A549 (cell line): ENCODE measurements around the gene CLEC4F. TPM values are rescaled to one million over a fixed set of nuclear protein-coding genes. Genes with fewer than 3 reads are reported as not detected.
A peak's percentile ranks its signal among the peaks of the same experiment; 100 is the strongest.

Source experiments
- ATAC-seq, 2 experiments: fragments of 200-7000 bp in 1 of 2; fragments of >200 bp in 1 of 2; cut with Nextera tagmentation in 1 of 2; cut with Tn5 transposase in 1 of 2; 3 replicates each; pipeline versions ENCODE4 v1.8.0 to v1.9.1; 2018 to 2020; ENCODE audit warnings: mild to moderate bottlenecking in 1 of 2, moderate library complexity in 1 of 2
- CTCF ChIA-PET: fragments of 300-600 bp; sonication (Branson Sonifier 250); formaldehyde crosslinking; extraction: SDS; loops from one replicate; lab custom pipeline; 2021; ENCODE audit warnings: antibody characterized with exemption, inconsistent platforms; lab: Yijun Ruan, JAX
- POLR2A ChIA-PET: fragments of 350-600 bp; formaldehyde crosslinking; extraction: SDS; loops from one replicate; lab custom pipeline; 2021; ENCODE audit warnings: antibody characterized with exemption, inconsistent platforms; lab: Yijun Ruan, JAX
- DNase-seq, 2 experiments: peaks; one replicate each; pipeline versions ENCODE4 v3.0.0 to v3.0.0-alpha.2; 2011 to 2016; ENCODE audit warnings: low read depth in 1 of 2, low spot score in 1 of 2
- FAIRE-seq: peaks from 2 replicates; lab custom pipeline; 2011; peaks lifted over from hg19 to GRCh38; lab: Jason Lieb, UNC
- H3K27ac ChIP-seq, 2 experiments: fragments of >200 bp; sonication (Bioruptor Twin); formaldehyde crosslinking; 3 replicates each; pipeline ENCODE4 v1.5.1; 2016 to 2017
- H3K4me1 ChIP-seq: fragments of >200 bp; sonication (Bioruptor Twin); formaldehyde crosslinking; 3 replicates; pipeline ENCODE4 v1.6.1; 2016
- H3K4me2 ChIP-seq: fragments of >200 bp; sonication (Bioruptor Twin); formaldehyde crosslinking; 3 replicates; pipeline ENCODE4 v1.6.1; 2016
- H3K4me3 ChIP-seq: fragments of >200 bp; sonication (Bioruptor Twin); formaldehyde crosslinking; 3 replicates; pipeline ENCODE4 v1.5.1; 2016
- H3K9me3 ChIP-seq: fragments of >200 bp; sonication (Bioruptor Twin); formaldehyde crosslinking; 3 replicates; pipeline ENCODE4 v1.6.1; 2016
- ATOH8 ChIP-seq: fragments of 250-450 bp; sonication (Bioruptor Pico); IDR thresholded peaks from 2 replicates; pipeline ENCODE4 v1.5.0; 2020; ENCODE audit warnings: low read depth, mild to moderate bottlenecking, moderate library complexity
- BCL3 ChIP-seq: fragments of >200 bp; sonication (Bioruptor Twin); formaldehyde crosslinking; IDR thresholded peaks from 3 replicates; pipeline ENCODE4 v1.6.1; 2016
- BHLHE40 ChIP-seq: IDR thresholded peaks from 2 replicates; pipeline ENCODE4 v1.6.1; 2012; ENCODE audit warnings: low read depth, low read length, inconsistent platforms
- CBX8 ChIP-seq: fragments of 200-600 bp; sonication (generic); IDR thresholded peaks from 2 replicates; pipeline ENCODE4 v1.6.1; 2016
- CTCF ChIP-seq: fragments of >200 bp; sonication (Bioruptor Twin); formaldehyde crosslinking; IDR thresholded peaks from 3 replicates; pipeline ENCODE4 v1.5.1; 2016
- ELK1 ChIP-seq: fragments of 150-350 bp; IDR thresholded peaks from 2 replicates; pipeline ENCODE4 v1.6.1; 2014; ENCODE audit warnings: low read depth, mild to moderate bottlenecking, low read length
- GATA3 ChIP-seq: IDR thresholded peaks from 2 replicates; pipeline ENCODE4 v1.6.1; 2012; ENCODE audit warnings: borderline replicate concordance
- JUN ChIP-seq, 2 experiments: fragments of >200 bp; sonication (Bioruptor Twin); formaldehyde crosslinking; IDR thresholded peaks; 2 replicates in 1 of 2; 3 replicates in 1 of 2; pipeline ENCODE4 v1.6.1; 2016 to 2017
- KDM5A ChIP-seq: fragments of 200-600 bp; sonication (generic); IDR thresholded peaks from 2 replicates; pipeline ENCODE4 v1.6.1; 2016; ENCODE audit warnings: antibody characterized with exemption, mild to moderate bottlenecking
- MAFK ChIP-seq: fragments of 450-650 bp; IDR thresholded peaks from 2 replicates; pipeline ENCODE4 v1.6.1; 2014; ENCODE audit not compliant: partially characterized antibody
- MAX ChIP-seq: IDR thresholded peaks from 2 replicates; pipeline ENCODE4 v1.6.1; 2012
- MYC ChIP-seq: IDR thresholded peaks from 2 replicates; pipeline ENCODE4 v1.6.1; 2012; ENCODE audit warnings: mild to moderate bottlenecking, inconsistent platforms, low read length, improper control_type of control experiment, borderline replicate concordance
- NPAS2 ChIP-seq: fragments of 250-450 bp; sonication (Bioruptor Pico); IDR thresholded peaks from 2 replicates; pipeline ENCODE4 v1.8.0; 2022; ENCODE audit warnings: mild to moderate bottlenecking, moderate library complexity, borderline replicate concordance
- PHF8 ChIP-seq: fragments of 200-600 bp; sonication (generic); IDR thresholded peaks from 2 replicates; pipeline ENCODE4 v1.6.1; 2016; ENCODE audit warnings: low read depth, mild to moderate bottlenecking, antibody characterized with exemption, moderate library complexity, borderline replicate concordance
- POLR2AphosphoS2 ChIP-seq: conservative IDR thresholded peaks from 2 replicates; pipeline ENCODE4 v1.6.1; 2012; ENCODE audit warnings: low read length, improper control_type of control experiment, inconsistent platforms
- RAD21 ChIP-seq, 2 experiments: fragments of >200 bp in 1 of 2; sonication (Bioruptor Twin) in 1 of 2; formaldehyde crosslinking in 1 of 2; IDR thresholded peaks in 1 of 2; conservative IDR thresholded peaks in 1 of 2; 2 replicates in 1 of 2; 3 replicates in 1 of 2; pipeline ENCODE4 v1.6.1; 2012 to 2018; ENCODE audit warnings: inconsistent platforms in 1 of 2
- RCOR1 ChIP-seq: fragments of 150-350 bp; IDR thresholded peaks from 2 replicates; pipeline ENCODE4 v1.6.1; 2014; ENCODE audit warnings: antibody characterized with exemption, low read length, low read depth
- REST ChIP-seq: fragments of 200-600 bp; sonication (generic); IDR thresholded peaks from 2 replicates; pipeline ENCODE4 v1.6.1; 2016; ENCODE audit warnings: antibody characterized with exemption, mild to moderate bottlenecking, moderate library complexity
- USF2 ChIP-seq: fragments of 450-650 bp; IDR thresholded peaks from 2 replicates; pipeline ENCODE4 v1.6.1; 2014; ENCODE audit warnings: antibody characterized with exemption
- WGBS: methylation state at CpG from one replicate; pipeline ENCODE4 v1.1.6; 2017; ENCODE audit errors: missing lambda C conversion rate; 5-methylcytosine and 5-hydroxymethylcytosine counted together
- polyA plus RNA-seq, 4 experiments: library from polyadenylated mRNA; depleted of rRNA in 3 of 4; stranded (reverse); fragments of >200 nt; fragmentation: RNase III in 1 of 4; extraction: RNeasy Plus Mini Kit Qiagen cat#74134 plus additional on column Dnase treatment in 1 of 4; gene quantifications; 2 replicates in 3 of 4; 3 replicates in 1 of 4; pipeline ENCODE4 v1.2.3, GENCODE V29; 2011 to 2017

Gene CLEC4F
- polyA plus RNA-seq, 2 of the 4 experiments (the other 2 are of a cell fraction) = not detected

GRCh38 chr2:70766357-70767078, 53.9 kb downstream of the CLEC4F start:
- TF ChIP-seq MAFK (peak; percentile 82), PHF8 (no peak), JUN (IDR thresholded peaks at IDR 0.05) (no peak)
- ChIA-PET CTCF (interaction anchor here (1.5 to 4.1 kb wide), 3 partner anchors 13 to 18 kb away, joined by 4 to 46 read pairs (median 11); no protein-coding TSS in a partner anchor), POLR2A (no interaction called here)
- 68% methylated on average over 7 of the region's 7 CpGs for WGBS
- no peaks in the 10 kb centered on the region for H3K9me3 ChIP-seq
- H3K4me1 ChIP-seq = peaks cover 11% of the 10 kb centered on the region
- peak overlapping the region; percentile 68 for H3K4me3 ChIP-seq
- ATAC-seq = no peak
- FAIRE-seq = no peak
- peak overlapping the region; percentile 91 for H3K4me2 ChIP-seq
- no peak for DNase-seq
- peak overlapping the region; percentile 77 to 92 for H3K27ac ChIP-seq

GRCh38 chr2:70765507-70765906, 54.9 kb downstream of the CLEC4F start:
- no peak for ATAC-seq

GRCh38 chr2:70759446-70759845, 61.0 kb downstream of the CLEC4F start:
- Histone ChIP-seq H3K4me3 (no peak overlapping the region), H3K27ac (no peak overlapping the region), H3K4me2 (no peak overlapping the region), H3K4me1 (no peaks in the 10 kb centered on the region), H3K9me3 (no peaks in the 10 kb centered on the region)
- ChIA-PET POLR2A (interaction anchor here (1.3 kb wide), 1 partner anchor 9 kb away, joined by 4 read pairs; the partner anchor contains the start of gene ADD2), CTCF (interaction anchor here (0.8 to 4.3 kb wide), 5 partner anchors 9 to 455 kb away, joined by 3 to 40 read pairs (median 4); partner anchors contain the start of gene ADD2)
- 96% methylated on average over 1 of the region's 1 CpG for WGBS
- FAIRE-seq = no peak
- DNase-seq = no peak
- ATAC-seq = no peak
- no peak for TF ChIP-seq CBX8
- TF ChIP-seq REST = no peak
- TF ChIP-seq POLR2AphosphoS2 = no peak
- no peak for TF ChIP-seq MAX
- TF ChIP-seq BHLHE40 = no peak
- TF ChIP-seq MYC = no peak
- no peak for TF ChIP-seq USF2
- TF ChIP-seq ELK1 = no peak
- TF ChIP-seq ATOH8 = no peak
- no peak for TF ChIP-seq NPAS2
- no peak for TF ChIP-seq KDM5A
- no peak for TF ChIP-seq RAD21 (conservative IDR thresholded peaks at IDR 0.05 in 1 of 2, IDR thresholded peaks at IDR 0.05 in 1 of 2)
- no peak for TF ChIP-seq RCOR1
- no peak for TF ChIP-seq CTCF

More at GRCh38 chr2:70765507-70765906, 54.9 kb downstream of the CLEC4F start:
- ChIA-PET CTCF (interaction anchor here (1.4 to 2.9 kb wide), 4 partner anchors 13 to 105 kb away, joined by 3 to 11 read pairs (median 6); no protein-coding TSS in a partner anchor), POLR2A (interaction anchor here (0.6 kb wide), 1 partner anchor 227 kb away, joined by 3 read pairs; no protein-coding TSS in a partner anchor)
- FAIRE-seq (no peak), DNase-seq (no peak)
- H3K4me2 ChIP-seq = no peak overlapping the region
- H3K4me1 ChIP-seq = peaks cover 11% of the 10 kb centered on the region
- peak; percentile 55 for TF ChIP-seq MAFK
- no peak for TF ChIP-seq BCL3
- TF ChIP-seq GATA3 = no peak
- WGBS = 91% methylated on average over 7 of the region's 7 CpGs
- no peak overlapping the region for H3K4me3 ChIP-seq
- no peak overlapping the region for H3K27ac ChIP-seq
- no peaks in the 10 kb centered on the region for H3K9me3 ChIP-seq
